GM21423 (cell line): ENCODE data around the gene SLC35D3.
"Not testable (repeated sequence)": the region's sequence is repeated elsewhere in the genome, so short reads cannot be mapped to it uniquely, and the experiment has no call there.

Experiments used
- ATAC-seq: cut with Tn5 transposase; IDR thresholded peaks from one replicate; pipeline ENCODE4 v1.9.1; 2021; ENCODE audit warnings: mild to moderate bottlenecking, moderate library complexity; ENCODE audit not compliant: unreplicated experiment

The SLC35D3 gene

DNA sequence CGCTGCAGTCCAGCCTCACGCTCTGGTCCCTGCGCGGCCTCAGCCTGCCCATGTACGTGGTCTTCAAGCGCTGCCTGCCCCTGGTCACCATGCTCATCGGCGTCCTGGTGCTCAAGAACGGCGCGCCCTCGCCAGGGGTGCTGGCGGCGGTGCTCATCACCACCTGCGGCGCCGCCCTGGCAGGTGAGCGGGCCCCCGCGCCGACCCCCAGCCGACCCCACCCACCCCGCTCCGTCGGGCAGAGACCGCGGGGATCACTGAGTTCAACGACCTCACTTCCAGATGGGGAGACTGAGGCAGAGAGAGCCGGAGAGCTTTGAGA is 545 bp downstream of the SLC35D3 start:
- ATAC-seq, result no peak

- no peak for ATAC-seq
Measured at GRCh38 chr6:136923116-136923953, 1.2 kb downstream of the SLC35D3 start.

DNA sequence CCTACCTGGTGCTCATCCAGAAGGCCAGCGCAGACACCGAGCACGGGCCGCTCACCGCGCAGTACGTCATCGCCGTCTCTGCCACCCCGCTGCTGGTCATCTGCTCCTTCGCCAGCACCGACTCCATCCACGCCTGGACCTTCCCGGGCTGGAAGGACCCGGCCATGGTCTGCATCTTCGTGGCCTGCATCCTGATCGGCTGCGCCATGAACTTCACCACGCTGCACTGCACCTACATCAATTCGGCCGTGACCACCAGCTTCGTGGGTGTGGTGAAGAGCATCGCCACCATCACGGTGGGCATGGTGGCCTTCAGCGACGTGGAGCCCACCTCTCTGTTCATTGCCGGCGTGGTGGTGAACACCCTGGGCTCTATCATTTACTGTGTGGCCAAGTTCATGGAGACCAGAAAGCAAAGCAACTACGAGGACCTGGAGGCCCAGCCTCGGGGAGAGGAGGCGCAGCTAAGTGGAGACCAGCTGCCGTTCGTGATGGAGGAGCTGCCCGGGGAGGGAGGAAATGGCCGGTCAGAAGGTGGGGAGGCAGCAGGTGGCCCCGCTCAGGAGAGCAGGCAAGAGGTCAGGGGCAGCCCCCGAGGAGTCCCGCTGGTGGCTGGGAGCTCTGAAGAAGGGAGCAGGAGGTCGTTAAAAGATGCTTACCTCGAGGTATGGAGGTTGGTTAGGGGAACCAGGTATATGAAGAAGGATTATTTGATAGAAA is 2.0 kb downstream of the SLC35D3 start:
- ATAC-seq, result no peak

GRCh38 chr6:136926383-136926782 is 4.3 kb downstream of the SLC35D3 start:
- no peak for ATAC-seq

- ATAC-seq, result no peak
Measured at GRCh38 chr6:136927292-136927691, 5.2 kb downstream of the SLC35D3 start.

GRCh38 chr6:136930528-136930927 is 8.4 kb downstream of the SLC35D3 start:
- ATAC-seq, result no peak

- ATAC-seq, result no peak
Measured at GRCh38 chr6:136932599-136932998, 10.5 kb downstream of the SLC35D3 start.

- no peak for ATAC-seq
Measured at GRCh38 chr6:136945072-136945471, 23.0 kb downstream of the SLC35D3 start.

DNA sequence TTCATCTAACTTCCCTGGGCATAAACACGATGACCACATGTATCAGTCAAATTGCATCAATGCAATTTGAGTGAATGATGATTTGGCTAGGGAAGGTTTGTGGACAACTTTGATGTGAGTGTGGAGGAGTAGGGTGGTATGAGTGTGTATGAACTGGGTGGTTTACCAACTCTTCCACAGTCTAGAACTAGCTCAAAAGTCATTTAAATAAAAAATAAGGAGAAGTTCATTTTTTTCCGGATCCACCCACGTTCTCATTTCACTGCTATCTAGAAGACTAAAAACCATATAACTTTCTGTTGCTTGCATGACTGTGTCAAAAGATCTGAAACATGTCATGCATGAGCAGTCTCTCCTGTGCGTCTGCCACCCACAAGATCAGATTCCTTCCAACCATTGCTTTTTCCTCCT is 23.6 kb downstream of the SLC35D3 start:
- ATAC-seq, result no peak

GRCh38 chr6:136947037-136947436 is 24.9 kb downstream of the SLC35D3 start:
- no peak for ATAC-seq

- ATAC-seq, result not testable (repeated sequence)
Measured at GRCh38 chr6:136949957-136950356, 27.9 kb downstream of the SLC35D3 start.

DNA sequence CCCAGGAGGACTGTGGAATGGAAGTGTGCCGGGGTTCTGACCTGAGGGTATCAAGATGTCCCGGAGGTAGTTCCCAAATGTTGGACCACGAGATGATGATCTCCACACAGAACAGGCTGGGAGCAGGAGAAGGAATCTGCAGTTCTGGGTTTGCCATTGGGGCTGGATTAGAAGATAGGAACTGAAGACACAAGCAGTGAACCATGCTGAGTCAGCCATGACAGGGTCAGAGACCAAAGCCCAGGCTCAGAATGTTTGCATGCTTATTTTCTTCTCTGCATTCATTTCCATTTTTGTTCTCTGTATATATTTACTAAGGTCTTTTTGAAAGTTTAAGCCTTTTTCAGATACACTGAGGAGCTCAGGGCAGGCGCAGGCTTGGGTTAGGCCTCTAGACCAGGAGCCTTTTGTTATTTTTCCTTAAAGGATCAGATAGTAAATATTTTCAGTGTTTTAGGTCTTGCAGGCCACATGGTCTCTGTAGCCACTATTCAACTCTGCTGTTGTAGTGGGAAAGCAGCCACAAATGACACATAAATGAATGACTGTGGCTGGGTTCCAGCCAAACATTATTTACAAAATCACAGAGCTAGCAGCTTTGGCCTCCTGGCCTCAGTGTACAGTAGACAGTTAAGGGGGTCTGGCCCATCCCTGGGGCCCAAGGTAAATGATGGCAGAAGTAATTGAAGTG is 28.5 kb downstream of the SLC35D3 start:
- ATAC-seq, result no peak

GRCh38 chr6:136952714-136953260 is 30.7 kb downstream of the SLC35D3 start:
- ATAC-seq, result no peak

- ATAC-seq, result no peak
Measured at GRCh38 chr6:136955123-136955522, 33.0 kb downstream of the SLC35D3 start.

GRCh38 chr6:136956590-136957544 is 34.8 kb downstream of the SLC35D3 start:
- no peak for ATAC-seq

- ATAC-seq, result no peak
Measured at GRCh38 chr6:136958168-136958567, 36.1 kb downstream of the SLC35D3 start.

- ATAC-seq, result no peak
Measured at GRCh38 chr6:136959471-136959891, 37.4 kb downstream of the SLC35D3 start.

DNA sequence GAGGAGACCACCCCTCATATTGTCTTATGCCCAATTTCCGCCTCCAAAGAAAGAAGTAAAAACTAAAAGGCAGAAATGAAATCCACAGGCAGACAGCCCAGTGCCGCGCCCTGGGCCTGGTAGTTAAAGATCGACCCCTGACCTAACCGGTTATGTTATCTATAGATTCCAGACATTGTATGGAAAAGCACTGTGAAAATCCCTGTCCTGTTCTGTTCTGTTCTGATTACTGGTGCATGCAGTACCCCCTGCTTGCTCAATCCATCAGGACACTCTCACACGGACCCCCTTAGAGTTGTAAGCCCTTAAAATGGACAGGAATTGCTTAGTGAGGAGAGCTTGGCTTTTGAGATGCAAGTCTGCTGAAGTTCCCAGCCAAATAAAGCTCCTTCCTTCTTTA is 37.8 kb downstream of the SLC35D3 start:
- not testable (repeated sequence) for ATAC-seq

GRCh38 chr6:136960781-136961180 is 38.7 kb downstream of the SLC35D3 start:
- ATAC-seq, result no peak

- ATAC-seq, result no peak
Measured at GRCh38 chr6:136961848-136962247, 39.7 kb downstream of the SLC35D3 start.
